Ureter (tissue), 1 donor: ENCODE measurements around the gene IQGAP2. TPM values are rescaled to one million over a fixed set of nuclear protein-coding genes. Genes with fewer than 3 reads are reported as not detected.
"Not testable (repeated sequence)": the region's sequence is repeated elsewhere in the genome, so short reads cannot be mapped to it uniquely, and the experiment has no call there.

Experiments used
- DNase-seq: peaks from one replicate; pipeline ENCODE4 v3.0.0-alpha.2; 2020; ENCODE audit warnings: low spot score
- total RNA-seq: library from RNA; stranded (reverse); gene quantifications from one replicate; pipeline ENCODE4 v1.2.4, GENCODE V29; 2023
- donor health status: DM: yes; HTN: yes; CAD: no.

The IQGAP2 gene
- total RNA-seq, 1 donor from 2014 or later = 9.7 TPM

DNA sequence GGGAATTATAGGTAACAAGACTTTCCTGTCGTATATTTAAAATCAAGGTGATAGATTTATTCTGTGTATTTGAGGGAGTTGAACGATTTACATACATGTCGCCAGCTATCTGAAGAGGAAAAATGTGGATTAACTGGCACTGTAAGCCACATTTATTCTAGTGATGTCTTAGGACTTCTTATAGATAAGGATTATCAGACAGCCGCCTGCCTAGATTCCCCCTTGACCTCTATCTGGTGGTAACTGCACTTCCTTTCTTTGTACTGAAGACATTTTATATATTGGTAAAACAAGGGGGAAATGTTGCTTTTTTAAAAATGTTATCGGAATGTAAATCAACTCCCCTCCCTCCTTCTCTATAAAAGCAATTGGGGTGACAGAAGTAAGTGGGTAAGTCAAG lies 259.4 kb downstream of the IQGAP2 start:
- no peak for DNase-seq

DNA sequence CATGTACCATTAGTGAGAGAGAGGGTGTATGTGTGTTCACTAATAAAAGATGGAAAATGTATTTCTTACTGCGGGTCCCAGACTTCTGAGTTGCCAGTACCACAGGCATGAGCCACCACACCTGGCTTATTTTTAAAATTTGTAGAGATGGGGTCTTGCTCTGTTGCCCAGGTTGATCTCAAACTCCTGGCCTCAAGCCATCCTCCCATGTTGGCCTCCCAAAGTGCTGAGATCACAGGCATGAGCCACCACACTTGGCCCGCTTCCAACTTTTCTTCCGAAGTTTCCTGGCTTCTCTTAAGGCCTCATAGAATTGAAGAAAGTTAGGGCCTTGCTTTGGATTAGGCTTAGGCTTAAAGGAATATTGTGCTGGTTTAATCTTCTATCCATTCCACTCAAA lies 260.5 kb downstream of the IQGAP2 start:
- no peak for DNase-seq

DNA sequence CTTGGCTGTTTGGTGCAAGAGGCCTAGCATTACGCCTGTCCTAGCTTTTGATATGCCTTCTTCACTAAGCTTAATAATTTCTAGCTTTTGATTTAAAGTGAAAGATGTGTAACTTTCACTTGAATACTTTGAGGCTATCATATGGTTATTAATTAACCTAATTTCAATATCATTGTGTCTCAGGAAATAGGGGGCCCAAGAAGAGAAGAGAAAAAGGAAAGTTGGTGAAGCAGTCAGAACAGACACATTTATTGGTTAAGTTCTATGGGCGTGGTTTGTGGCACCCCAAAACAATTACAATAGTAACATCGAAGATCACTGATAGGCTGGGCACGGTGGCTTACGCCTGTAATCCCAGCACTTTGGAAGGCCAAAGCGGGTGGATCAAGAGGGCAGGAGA lies 261.0 kb downstream of the IQGAP2 start:
- no peak for DNase-seq

DNA sequence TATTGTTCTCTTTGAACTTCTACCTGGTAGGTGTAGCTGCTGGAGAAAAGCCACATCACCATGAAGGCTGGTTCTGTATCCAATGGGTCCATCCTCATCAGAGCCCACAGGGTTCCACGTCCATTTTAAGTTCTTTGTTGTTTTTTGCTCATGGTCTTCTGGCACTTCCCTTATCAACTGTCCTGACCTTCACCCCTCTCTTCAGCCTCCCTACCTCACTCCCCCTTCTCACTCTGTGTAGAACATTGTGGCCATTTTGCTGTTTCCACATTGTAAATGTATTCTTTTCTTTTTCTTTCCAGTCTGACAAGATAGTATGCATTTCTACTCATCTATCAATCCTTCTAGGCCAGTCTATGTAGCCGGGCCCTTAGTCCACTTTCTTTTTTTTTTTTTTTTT lies 264.4 kb downstream of the IQGAP2 start:
- no peak for DNase-seq

DNA sequence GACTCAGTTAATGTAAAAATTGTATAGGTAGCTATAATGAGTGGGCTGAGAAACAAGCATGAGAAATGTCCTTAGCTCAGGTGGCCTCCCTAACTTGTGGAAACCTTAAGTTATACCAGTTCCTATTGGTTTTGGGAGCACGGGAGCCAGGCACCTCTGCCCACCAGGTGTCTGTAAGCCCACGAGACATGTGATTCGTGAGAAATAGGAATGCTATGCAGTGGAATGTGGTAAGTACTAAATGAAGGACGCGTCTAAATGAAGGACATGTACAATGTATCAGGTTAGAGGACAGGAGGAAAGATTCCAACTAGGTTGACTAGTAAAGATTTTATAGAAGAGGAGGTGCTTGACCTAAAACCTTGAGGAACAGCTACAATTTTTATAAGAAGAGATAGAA lies 266.2 kb downstream of the IQGAP2 start:
- no peak for DNase-seq

DNA sequence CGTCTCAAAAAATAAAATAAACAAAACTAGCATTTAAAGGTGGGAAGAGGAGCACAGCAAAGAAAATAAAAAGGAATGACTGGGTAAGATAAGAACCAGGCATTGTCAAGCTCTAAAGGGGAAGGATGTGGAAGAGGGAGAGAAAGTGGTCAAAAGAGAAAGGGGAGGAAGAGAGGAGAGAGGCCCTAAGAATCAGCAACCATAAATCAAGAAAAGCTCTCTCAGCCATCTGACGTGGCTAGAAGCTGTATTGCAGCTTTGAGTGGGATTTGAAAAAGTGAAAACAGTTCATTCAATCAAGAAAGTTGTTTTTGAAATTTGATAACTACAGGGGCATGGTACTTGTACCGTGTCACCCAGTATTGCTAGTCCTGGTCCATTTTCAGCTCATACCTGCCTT lies 267.4 kb downstream of the IQGAP2 start:
- DNase-seq = no peak

DNA sequence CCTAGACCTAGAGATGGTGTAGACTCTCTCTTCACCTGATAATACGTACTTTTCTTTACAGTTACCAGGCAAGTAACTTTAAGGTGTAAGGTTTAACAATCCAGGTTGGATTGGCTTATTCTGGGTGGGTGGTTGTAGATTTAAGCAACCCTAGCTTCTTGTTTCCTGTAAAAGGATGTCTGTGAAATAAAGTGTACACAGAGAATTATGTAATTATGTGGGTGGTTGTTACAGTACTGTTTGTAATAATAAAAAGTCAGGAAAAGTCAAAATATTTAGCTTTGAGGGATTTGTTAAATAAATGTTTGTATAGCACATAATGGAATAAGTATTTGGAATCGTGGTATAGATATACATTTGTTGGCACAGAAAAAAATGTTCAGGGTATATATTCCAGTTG lies 269.2 kb downstream of the IQGAP2 start:
- DNase-seq = no peak

DNA sequence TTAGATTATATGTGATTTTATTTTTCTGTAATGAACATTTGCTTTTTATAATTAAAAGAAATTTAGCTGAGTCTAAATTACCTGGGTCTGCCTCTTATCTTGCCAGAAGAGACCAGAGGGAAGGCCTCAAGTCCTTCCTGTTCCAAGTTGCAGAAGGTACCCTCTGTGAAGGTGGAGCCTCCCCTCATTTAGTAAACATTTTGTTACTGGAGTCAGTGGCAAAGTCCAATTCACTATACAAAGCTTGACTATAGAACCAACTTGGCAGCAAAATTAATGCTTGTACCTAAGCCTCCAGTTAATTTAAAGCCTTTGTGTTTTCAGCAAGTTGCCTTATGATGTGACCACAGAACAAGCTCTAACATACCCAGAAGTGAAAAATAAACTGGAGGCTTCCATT lies 270.0 kb downstream of the IQGAP2 start:
- DNase-seq = no peak

DNA sequence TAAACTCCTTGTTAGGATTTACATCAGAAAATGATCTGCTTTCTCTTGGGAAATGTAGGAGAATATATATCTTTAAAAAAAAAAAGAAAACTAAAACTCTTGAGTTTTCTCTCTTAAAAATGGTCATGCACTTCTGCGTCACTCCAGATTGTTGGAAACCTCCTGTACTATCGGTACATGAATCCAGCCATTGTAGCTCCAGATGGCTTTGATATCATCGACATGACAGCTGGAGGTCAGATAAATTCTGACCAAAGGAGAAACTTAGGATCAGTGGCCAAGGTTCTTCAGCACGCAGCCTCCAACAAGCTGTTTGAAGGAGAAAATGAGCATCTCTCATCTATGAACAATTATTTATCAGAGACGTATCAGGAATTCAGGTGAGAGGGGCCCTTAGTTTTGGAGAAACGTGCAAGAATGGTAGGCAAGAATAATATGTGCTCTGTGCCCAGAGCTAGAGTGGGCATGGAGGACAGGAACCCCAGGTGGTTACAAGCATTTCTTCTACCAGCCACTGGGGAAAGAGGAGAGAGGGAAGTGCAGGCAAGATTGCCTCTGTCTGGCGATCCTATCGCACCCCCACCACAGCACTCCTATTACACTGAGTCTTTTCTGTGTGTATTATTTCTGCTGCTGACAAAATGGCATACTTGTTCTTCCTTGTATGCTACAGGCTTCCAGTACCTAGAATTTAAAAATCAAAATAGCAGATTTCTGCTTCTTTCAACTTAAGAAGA lies 271.4 kb downstream of the IQGAP2 start:
- DNase-seq = no peak

DNA sequence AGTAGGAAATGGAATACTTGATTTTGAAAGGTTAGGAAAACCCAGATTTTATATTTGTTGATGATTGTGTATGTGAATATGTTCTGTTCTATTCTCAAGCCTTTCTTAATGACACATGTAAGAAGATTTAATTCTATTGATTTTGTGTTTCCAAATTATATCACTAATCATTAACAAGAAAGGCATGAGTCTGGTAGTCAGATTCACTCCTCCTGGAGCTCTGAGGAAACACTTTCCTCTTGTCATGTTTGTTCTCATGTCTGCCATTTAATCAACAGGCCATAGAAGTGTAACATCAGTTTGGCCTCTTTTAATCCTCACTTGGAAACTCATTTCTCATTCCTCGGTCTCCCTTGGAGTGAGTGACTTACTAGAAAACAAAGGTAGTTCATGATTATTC lies 272.3 kb downstream of the IQGAP2 start:
- no peak for DNase-seq

DNA sequence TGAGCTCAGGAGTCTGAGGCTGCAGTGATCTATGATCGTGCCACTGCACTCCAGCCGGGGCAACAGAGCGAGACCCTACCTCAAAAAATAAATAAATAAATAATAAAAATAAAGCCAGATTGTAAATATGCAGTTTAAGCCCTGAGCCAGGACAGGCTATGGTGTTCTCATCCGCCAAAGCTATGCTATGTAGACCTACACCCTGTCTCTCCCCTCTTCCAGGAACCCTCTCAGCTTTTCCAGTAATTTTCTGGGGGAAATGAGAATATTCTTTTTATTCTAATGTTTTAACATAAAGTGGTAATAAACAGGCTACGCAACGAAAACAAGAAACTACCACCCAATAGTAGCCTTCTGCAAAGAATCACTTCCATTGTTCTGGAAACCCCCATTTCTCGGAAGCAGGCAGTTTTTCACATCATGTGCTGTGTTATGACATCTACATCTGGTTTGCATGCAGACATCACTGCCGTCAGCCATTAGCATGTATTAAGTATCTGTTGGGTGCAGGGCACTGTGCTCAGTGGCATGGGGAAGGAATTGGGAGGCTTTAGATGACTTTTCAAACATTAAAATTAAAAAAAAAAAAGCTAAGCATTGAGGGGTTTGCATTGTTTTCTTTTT lies 274.9 kb downstream of the IQGAP2 start:
- no peak for DNase-seq

DNA sequence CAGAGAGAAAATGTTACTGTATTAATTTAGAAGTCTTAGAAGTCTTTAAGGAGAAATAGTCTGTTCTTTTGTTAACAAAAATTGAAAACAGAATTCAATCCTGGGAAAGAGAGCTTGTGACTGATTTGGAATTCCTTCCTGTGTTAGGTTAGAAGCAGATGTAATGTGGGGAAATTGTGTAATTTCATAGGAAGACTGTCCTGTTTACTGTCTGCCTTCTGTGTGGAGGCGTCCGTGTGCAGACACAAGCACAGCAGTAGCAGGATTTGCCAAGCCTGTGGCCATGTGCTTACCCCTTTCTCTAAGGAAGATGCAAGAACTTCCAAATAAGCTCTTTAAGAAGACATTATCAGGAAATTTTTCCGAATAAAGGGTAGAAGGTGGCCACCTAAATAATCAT lies 276.1 kb downstream of the IQGAP2 start:
- DNase-seq = no peak

DNA sequence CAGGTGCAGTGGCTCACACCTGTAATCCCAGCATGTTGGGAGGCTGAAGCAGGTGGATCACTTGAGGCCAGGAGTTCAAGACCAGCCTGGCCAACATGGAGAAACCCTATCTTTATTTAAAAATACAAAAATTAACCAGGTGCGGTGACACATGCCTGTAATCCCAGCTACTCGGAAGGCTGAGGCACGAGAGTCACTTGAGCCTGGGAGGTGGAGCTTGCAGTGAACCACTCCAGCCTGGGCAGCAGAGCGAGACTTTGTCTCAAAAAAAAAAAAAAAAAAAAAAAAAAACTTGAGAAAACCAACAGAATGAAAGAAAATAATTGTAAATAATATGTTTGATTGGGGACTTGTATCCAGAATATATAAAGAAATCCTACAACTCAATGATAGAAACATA lies 277.7 kb downstream of the IQGAP2 start:
- DNase-seq = not testable (repeated sequence)

DNA sequence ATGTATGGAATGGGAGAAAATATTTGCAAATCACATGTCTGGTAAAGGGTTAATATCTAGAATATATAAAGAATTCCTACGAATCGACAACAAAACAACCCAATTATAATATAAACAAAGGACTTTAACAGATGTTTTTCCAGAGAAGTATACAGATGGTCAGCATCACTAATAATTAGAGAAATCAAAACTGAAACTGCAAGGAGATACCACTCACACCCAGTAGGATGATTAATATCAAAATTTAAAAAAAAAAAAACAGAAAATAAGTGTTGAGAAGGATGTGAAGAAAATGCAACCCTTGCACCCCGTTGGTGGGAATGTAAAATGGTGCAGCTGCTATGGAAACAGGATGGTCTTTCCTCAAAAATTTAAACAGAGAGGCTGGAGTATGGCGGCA lies 278.2 kb downstream of the IQGAP2 start:
- DNase-seq = no peak

DNA sequence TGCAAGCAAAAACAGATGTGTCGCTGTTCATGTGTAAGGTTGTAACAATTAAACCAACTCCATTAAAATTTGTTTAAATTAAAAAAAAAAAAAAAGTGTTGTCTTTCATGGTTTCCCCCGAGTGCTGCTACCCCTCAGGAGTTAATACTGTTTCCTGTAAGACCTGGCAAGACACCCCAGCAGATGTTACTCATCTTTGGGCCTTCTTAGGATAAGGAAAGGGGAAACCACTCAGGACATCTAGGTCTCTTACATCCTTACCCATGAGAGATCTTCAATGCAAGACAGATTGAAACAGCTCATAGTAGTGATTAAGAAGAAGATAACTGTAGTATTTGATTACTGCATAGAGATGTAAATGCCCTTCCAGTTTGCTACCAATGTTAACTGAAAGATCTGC lies 279.3 kb downstream of the IQGAP2 start:
- no peak for DNase-seq

DNA sequence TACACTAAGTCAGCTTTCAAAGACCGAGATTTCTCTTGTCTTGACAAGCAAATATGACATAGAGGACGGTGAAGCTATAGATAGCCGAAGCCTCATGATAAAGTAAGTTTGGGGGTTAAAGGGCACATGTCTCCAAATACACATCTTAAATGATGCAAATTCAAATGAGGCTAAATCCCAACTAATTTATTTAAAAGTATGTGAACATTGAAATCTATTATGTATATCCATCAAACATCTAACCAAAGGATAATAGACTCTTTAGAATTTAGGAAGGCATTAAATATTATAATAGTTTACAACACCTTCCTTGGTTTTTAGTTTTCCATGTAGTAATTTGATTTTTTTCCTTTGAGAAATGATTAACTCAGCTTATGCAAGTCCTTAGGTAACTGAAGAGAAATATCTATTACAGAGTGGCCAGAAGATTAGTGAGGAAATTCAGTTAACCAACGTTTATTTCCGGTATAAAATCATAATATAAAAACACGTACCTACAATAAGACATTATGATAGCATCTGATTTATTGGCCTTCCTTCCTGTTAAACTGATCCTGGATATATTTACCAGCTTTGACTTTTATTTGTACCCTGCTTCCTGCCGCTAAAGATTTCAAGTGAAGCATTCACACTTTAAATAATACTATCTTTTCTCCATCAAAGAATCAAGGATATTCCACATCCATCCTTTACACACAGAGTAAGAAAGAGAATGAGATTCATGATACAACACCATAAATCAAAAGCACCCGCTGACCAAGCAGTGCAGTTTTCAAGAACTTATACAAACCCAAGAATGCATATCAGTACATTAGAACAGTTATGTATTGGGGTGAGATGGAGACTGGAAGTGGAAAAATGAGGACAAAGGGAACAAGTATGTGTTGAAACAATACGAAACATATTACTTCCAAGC lies 281.0 kb downstream of the IQGAP2 start:
- no peak for DNase-seq

DNA sequence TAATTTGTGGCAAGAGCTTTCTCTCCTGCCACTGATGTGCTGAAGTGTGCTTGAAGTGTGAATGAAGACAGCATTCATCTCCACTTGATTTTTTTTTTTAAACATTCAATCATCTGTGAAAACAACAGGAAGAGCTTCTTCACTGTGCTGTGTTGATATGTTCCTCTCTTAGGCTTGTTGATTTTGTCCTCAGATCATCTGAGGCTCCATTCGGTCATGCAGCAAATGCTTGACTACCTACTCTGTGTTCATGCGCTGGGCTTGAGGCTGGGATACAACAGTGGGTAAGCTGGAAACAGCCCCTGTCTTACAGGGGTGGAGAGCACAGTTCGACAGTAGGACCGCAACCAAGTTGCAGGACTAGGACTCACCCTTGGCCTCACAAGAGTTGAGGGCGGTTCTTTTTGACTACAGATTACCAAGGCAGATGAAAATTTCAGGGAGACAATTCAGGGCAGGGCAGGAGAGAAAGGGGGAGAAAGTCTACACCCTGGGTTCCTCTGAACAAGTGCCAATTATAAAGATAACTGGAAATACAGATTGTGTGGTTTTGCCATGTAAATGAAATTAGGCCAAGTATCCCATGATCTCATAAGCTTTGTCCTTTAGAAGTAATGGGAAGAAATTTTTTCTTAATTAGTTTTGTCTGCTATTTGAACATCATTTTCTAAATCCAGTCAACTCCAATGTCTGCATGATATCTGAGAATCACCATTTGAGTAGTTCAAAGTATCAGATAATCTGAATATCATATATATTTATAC lies 281.9 kb downstream of the IQGAP2 start:
- DNase-seq = no peak

DNA sequence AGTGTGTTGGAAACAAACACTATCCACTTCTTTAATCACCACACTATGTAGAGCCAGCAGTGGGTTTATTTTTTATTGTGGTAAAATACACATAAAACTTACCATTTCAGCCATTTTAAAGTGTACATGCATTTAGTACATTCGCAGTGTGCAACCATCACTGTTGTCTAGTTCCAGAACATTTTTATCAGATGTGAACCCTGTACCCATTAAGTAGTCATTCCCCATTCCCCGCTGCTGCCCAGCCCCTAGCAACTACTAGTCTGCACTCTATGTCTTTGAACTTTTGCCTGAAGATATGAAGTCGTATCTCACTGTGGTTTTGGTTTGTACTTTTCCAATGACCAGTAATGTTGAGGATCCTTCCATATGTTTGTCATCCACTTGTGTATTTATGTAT lies 282.6 kb downstream of the IQGAP2 start:
- no peak for DNase-seq

DNA sequence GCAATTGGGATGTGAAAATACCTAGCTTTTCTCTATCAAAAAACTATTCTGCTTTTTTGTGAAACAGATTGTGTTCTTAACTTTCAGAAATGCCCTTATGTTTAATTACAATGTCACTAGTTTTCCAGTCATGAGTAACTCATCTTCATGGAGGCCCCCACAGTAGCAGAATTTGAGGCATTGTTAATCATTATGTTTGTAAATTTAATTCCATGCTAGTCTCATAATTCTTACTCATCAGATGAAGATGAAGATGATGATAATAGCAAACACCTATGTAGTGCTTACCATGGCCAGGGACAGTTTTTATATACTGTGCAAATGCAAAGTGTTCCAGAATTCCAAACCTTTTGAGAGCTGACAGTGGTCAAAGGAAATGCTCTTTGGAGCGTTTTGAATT lies 285.1 kb downstream of the IQGAP2 start:
- DNase-seq = no peak

DNA sequence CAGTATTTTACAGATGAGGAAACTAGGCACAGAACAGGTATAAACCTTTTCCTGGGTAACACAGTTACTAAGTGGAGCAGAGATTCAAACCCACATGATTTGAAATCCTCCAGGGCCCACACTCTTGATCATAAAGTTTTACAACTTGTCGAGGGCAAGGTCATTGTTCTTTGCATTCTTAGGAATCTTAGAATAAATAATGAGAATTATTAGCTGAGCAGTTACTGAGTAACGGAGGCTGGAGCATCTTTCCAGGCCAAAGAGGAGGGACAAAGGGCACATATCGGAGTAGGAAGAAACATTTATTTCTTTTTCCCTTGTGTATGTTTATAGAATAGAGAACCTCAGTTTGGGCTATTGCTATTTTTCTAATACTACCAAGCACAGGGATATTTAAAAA lies 285.8 kb downstream of the IQGAP2 start:
- no peak for DNase-seq

DNA sequence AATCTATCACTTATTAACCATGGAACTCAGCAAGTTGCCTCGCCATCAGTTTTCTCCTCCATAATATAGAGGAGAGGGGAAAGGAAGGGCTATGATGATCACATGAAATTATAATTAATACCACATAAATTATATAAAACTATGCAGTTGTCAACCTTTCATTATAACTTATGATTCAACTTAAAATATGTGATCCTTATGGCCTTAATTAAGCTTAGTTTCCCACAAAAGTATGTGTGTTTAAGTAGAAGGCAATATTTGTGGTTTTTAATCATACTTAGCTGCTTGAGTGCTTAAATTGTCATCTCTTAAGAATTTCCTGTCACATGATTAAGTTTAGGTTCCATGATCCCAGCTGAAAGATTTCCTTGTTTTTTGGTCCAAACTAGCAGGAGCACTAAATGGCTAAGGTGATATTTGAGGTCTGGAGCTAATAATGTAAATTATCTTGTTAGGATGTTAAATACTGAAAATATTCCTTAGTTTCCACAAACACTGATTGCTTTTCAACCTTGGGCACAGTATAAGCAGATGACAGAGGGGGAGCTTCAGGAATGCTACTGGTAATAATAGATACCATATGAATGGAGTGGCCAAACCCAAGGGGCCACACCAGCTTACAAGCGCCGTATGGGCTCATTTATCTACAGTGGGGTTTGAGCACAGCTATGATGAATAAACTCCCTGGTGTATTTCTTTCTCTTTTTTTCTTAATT lies 286.4 kb downstream of the IQGAP2 start:
- DNase-seq = no peak
